Measurements from ENCODE around the gene OR6N1.

OR6N1 gene

GRCh38 chr1:158771950-158772866 is at the start of gene OR6N1:
TSS of gene OR6N1 (minus strand) at chr1:158772195. CDS start at chr1:158766682, 5,513 bp downstream.
- no peak for FAIRE-seq

DNA sequence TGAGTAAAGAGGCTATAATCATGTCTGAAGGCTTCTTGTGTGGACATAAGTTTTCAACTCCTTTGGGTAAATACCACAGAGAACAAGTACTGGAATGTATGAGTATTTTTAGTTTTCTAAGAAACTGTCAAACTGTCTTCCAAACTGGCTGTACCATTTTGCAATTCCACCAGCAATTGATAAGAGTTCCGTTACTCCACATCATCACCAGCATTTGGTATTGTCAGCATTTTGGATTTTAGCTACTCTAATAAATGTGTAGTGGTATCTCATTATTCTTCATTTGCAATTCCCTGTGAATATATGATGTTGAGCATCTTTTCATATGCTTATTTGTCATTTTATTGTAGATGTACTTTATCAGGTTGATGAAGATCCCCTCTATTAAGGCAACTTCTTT is 49.7 kb upstream of the OR6N1 start:
- FAIRE-seq = no peak

DNA sequence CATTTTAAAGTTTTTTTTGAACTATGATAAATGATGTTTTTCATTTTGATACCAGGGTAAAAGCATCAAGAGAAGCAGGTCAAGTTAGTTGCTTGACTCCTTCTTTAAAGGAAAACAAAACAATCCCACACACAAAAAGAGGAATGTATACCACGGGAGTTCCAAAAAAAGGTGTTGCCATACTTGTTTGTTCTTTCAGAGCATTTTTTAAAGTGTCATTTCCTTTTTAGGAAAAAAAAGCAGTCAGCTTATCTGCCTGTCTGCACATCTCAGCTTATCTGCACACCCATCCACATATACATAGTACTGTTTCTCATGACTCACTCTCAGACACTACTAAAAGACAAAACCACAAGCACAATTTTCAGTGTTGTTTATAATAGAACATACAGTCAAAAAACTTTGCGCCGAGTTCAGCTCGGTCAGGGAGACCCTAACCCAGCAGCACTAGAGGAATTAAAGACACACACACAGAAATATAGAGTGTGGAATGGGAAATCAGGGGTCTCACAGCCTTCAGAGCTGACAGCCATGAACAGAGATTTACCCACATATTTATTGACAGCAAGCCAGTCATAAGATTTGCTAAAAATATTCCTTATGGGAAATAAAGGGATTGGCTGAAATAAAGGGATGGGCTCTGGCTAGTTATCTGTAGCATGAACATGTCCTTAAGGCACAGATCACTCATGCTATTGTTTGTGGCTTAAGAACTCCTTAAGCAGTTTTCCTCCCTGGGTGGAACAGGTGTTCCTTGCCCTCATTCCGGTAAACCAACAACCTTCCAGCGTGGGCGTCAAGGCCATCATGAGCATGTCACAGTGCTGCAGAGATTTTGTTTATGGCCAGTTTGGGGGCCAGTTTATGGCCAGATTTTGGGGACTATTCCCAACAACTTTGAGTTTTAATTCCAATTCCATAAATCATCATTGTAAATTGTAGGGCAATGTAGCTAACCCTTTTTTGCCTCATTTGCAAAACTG is 47.8 kb upstream of the OR6N1 start:
- no peak for FAIRE-seq

- FAIRE-seq = no peak
Measured at GRCh38 chr1:158818975-158819431, 47.0 kb upstream of the OR6N1 start.

- no peak for FAIRE-seq
Measured at GRCh38 chr1:158818560-158818959, 46.6 kb upstream of the OR6N1 start.

- no peak for FAIRE-seq
Measured at GRCh38 chr1:158814970-158815369, 43.0 kb upstream of the OR6N1 start.

GRCh38 chr1:158813164-158813563 is 41.2 kb upstream of the OR6N1 start:
- no peak for FAIRE-seq

DNA sequence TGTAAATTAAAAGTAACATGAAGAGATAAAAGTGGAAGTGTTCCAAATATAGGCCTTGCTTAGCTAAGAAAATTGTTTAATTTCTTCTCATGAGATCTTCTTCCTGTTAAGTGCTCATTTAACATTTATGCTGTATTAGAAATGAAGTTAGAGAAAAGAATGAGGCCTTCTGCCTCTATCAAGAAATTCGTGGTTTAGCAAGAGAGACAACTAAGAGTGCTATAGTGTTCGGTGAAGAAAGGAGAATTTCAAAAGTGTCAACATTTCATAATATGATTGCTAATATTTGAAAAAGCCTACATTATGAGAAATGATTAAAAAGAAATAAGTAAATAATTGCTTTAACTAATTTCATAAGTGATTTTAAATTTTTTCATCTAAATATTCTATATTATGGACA is 40.3 kb upstream of the OR6N1 start:
- FAIRE-seq = no peak

GRCh38 chr1:158810311-158810710 is 38.3 kb upstream of the OR6N1 start:
- no peak for FAIRE-seq

GRCh38 chr1:158809862-158810261 is 37.9 kb upstream of the OR6N1 start:
- no peak for FAIRE-seq

DNA sequence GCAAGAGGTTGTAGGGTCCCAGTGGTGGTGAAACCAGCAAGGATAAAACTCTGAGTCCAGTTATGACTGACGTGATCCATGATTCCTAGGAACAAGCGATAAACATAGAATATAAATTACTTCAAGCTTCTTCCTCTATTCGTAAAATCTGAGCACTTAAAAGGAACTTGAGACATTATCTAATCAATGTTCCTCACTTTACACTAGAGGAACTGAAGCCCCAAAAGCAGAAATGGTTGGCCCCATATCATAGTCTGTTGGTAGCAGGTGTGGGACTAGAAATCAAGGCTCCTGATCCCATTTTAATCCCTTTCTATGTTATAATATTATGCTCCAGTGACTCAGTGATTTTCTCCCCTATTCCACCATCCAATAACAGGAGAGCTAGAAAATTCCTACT is 37.3 kb upstream of the OR6N1 start:
- FAIRE-seq = no peak

DNA sequence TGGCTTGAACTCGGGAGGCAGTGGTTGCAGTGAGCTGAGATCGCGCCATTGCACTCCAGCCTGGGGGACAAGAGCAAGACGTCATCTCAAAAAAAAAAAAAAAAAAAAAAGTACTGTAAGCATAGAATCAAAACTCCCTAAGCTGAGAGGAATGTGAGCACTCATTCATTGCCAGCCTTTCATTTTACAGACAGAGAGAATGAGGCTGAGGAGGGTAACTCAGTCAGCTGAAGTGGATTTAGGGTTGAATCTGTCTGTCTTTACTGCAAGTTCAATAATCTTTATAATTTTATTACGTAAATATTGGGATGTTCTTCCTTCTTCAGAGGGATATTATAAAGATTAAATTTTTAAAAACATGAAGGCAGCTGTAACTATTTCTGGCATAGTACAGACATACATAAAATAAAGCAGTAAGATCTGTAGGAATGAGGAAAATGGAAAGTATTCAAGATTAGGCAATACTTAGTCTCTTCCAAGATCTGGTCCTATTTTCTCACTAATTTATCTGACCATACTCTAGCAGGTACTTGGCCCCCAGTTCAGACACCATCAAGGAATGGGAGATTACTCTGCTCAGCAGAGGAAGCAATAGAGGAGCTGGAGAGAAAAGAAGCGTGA is 35.0 kb upstream of the OR6N1 start:
- no peak for FAIRE-seq

DNA sequence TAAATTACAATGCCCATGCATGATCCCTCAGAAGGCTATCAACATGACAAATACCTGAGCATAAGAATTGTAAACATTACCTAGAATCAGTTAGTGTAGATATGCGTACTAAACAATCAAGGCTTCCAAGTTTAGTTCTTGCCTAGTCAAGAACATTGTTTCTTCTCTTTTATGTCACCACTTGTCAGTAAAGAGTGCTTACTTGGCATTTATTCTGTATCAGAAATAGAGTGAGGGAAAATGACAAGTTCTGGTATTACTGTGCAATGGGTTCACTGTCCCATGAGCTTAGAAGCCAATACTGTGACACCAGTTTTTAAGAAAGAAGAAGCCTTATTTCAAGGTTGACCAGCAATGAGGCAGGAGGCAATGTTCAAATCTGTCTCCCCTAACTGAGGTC is 31.7 kb upstream of the OR6N1 start:
- no peak for FAIRE-seq

- FAIRE-seq = no peak
Measured at GRCh38 chr1:158801396-158801795, 29.4 kb upstream of the OR6N1 start.

GRCh38 chr1:158800526-158800925 is 28.5 kb upstream of the OR6N1 start:
- no peak for FAIRE-seq

DNA sequence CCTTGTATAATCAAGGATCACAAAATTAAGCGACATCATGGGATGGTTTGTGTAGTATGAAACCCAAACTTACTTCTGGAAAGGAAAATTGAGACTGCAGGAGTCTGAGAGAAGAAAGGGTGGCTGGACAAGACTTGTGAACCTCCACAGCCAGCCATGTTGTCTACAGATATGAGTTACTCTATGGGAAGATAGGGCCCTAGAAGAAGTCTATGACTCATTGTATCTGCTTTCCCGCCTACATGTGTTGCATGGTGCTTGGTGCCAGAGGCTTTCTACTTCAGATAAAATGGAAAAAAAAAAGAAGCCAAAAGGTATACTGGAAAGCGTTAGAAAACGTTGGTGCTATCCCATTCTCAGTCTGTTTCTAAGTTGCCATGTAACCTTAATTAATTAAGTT is 27.7 kb upstream of the OR6N1 start:
- no peak for FAIRE-seq

DNA sequence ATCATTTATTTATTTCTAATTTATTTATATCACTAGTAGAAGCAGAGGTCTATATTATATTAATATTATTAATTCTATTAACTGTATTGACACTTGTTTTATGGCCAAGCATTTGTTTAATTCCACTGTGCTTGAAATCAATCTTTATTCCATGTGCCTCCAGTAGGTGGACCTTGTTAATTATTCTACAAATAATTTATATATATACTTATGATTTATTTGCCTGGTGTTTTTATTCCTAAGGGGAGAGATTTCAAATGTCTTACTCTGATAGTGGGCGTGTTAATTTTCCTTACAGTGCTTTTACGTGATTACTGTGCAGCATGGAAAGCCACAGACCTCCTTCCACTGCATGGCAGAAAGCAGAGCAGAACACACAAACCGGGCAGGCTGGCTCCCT is 26.5 kb upstream of the OR6N1 start:
- FAIRE-seq = no peak

- no peak for FAIRE-seq
Measured at GRCh38 chr1:158794247-158794646, 22.3 kb upstream of the OR6N1 start.

DNA sequence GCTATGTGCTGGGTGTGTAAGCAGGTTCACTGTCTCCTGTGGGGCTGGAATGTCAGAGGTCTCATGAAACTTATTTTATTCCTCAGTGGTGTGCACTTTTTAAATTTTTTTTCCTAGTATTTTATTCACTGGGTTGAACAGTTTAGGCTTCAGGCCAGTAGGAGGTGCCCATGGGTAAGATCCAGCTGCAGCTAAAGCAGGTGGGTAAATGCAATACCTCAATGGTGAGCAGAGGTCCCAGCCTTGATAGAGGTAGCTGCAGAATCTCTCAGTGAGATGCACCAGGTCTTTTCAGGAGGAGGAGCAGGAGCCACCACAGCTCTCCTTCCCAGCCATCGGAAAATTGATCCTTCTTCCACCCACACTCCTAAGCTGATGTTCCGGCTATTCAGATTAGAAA is 21.6 kb upstream of the OR6N1 start:
- FAIRE-seq = no peak

DNA sequence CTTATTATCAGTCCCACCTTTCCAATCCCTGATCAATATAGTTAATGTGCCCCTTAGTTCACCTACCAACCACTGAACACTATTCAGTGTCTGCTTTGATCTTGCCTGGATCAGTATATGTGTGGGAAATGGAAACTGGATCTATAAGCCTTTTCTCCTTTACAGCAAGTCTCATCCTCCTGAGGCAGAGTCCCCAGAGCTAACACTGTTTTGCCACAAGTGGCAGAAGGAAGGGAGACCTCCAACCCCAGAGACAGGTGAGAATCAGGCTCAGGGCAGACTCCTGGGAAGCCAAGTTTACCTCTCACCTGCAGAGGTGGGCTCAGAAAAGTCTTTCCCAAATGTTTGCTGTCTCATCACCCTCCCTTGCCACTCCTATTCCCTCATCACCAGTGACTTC is 9.1 kb upstream of the OR6N1 start, which contains the start of gene OR6N2:
OR6N2 (minus strand) TSS at position 101 of the 400 bp plus-strand sequence. CDS start 3,569 bp downstream, outside the sequence.
- no peak for FAIRE-seq

DNA sequence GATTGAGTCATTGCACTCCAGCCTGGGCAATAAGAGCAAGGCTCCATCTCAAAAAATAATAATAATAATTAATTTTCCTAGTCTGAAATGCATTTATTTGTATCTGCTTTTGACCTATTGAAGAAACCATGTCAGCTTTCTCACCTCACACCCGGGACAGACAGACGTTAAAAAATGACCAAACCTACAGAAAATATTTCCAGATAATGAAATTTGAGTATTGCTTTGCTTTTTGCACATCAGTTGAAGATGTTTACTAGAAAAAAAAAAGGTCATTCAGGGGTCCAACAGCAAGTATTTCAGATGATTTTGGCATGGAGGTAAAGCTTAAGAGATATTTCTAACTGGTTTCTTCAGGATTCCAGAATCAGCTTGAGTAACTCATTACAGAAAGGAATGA is 17.6 kb downstream of the OR6N1 start, which contains the start of gene OR6K6:
OR6K6 (plus strand) TSS at position 301 of the 400 bp plus-strand sequence. CDS start 168 bp downstream, outside the sequence.
- FAIRE-seq = no peak

DNA sequence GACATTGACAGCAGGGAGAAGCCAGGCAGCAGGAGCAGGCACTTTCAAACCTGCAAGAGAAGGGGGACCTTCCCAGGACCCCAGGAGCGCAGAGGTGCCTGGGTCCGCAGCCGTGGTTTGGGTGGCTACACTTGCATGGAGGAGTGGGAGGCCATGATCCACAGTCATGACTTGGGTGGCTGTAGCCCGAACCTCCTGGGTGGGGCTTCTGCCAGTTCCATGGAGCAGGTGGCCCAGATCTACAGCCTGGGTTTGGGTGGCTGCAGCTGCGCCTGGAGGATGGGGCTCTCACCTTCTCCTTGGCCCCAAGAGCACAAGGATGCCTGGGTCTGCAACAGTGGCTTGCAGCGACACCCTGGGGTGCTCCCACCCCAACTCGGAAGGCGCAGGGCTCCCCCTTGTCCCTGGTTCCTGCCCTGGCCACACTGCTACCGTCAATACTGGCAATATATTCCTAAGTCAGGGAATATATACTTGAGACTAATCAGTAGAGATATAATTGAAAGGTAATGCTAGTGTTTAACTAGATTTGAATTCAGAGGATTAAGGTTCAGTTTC is 19.8 kb downstream of the OR6N1 start:
- no peak for FAIRE-seq
